GM19455 (cell line): Measurements from ENCODE around the gene SMCR8.
"Not testable (repeated sequence)": the region's sequence is repeated elsewhere in the genome, so short reads cannot be mapped to it uniquely, and the experiment has no call there.

ENCODE experiments used
- ATAC-seq: cut with Tn5 transposase; IDR thresholded peaks from one replicate; pipeline ENCODE4 v1.9.1; 2021; ENCODE audit not compliant: unreplicated experiment

Gene SMCR8

GRCh38 chr17:18314731-18315561 lies at the start of gene SMCR8, which contains the start of gene TOP3A:
Gene SMCR8, plus strand, starts transcription at chr17:18315293. Its CDS starts 497 bp downstream, at chr17:18315790.
Gene TOP3A, minus strand, starts transcription at chr17:18314994. Its CDS starts 216 bp downstream, at chr17:18314778.
- ATAC-seq, result peak; percentile 79

GRCh38 chr17:18267366-18267765 lies 47.7 kb upstream of the SMCR8 start:
- ATAC-seq, result no peak

GRCh38 chr17:18267927-18268711 lies 47.0 kb upstream of the SMCR8 start:
- ATAC-seq, result no peak

GRCh38 chr17:18270046-18270931 lies 44.8 kb upstream of the SMCR8 start:
- no peak for ATAC-seq

- no peak for ATAC-seq
Observed at GRCh38 chr17:18277076-18277475, 38.0 kb upstream of the SMCR8 start.

- ATAC-seq, result no peak
Observed at GRCh38 chr17:18278867-18279266, 36.2 kb upstream of the SMCR8 start.

- ATAC-seq, result no peak
Observed at GRCh38 chr17:18280249-18280648, 34.8 kb upstream of the SMCR8 start.

GRCh38 chr17:18280766-18281371 lies 34.2 kb upstream of the SMCR8 start:
- no peak for ATAC-seq

- no peak for ATAC-seq
Observed at GRCh38 chr17:18281788-18282187, 33.3 kb upstream of the SMCR8 start.

GRCh38 chr17:18285296-18285695 lies 29.8 kb upstream of the SMCR8 start:
- no peak for ATAC-seq

- ATAC-seq, result no peak
Observed at GRCh38 chr17:18291718-18292540, 23.2 kb upstream of the SMCR8 start.

GRCh38 chr17:18298061-18298460 lies 17.0 kb upstream of the SMCR8 start:
- ATAC-seq, result not testable (repeated sequence)

- no peak for ATAC-seq
Observed at GRCh38 chr17:18300725-18301480, 14.2 kb upstream of the SMCR8 start.

GRCh38 chr17:18303206-18303605 lies 11.9 kb upstream of the SMCR8 start:
- ATAC-seq, result not testable (repeated sequence)

- no peak for ATAC-seq
Observed at GRCh38 chr17:18309202-18309601, 5.9 kb upstream of the SMCR8 start.

GRCh38 chr17:18314059-18314730 lies 898 bp upstream of the SMCR8 start:
- ATAC-seq, result peak; percentile 28

GRCh38 chr17:18315562-18315922 lies 449 bp downstream of the SMCR8 start:
- no peak for ATAC-seq

- ATAC-seq, result no peak
Observed at GRCh38 chr17:18315961-18316360, 868 bp downstream of the SMCR8 start.
